Osteoblast (primary cell): ENCODE measurements around the gene LCN2. TPM values are rescaled to one million over a fixed set of nuclear protein-coding genes. Genes with fewer than 3 reads are reported as not detected.
A peak's percentile ranks its signal among the peaks of the same experiment; 100 is the strongest.

Source experiments
- DNase-seq: peaks from one replicate; pipeline ENCODE4 v3.0.0; 2011; ENCODE audit warnings: low spot score, mixed read lengths; ENCODE audit not compliant: insufficient read length; ENCODE audit errors: missing footprints
- H2AFZ ChIP-seq: 2 replicates; pipeline ENCODE4 v1.6.0; 2011; ENCODE audit warnings: mild to moderate bottlenecking, low read length
- H3K27ac ChIP-seq: 2 replicates; pipeline ENCODE4 v1.5.1; 2011; ENCODE audit warnings: mild to moderate bottlenecking, low read depth, low read length, moderate library complexity
- H3K27me3 ChIP-seq: 2 replicates; pipeline ENCODE4 v1.6.0; 2012; ENCODE audit warnings: mild to moderate bottlenecking, control low read depth, inconsistent platforms, low read length, moderate library complexity; ENCODE audit not compliant: insufficient read depth
- H3K36me3 ChIP-seq: 2 replicates; pipeline ENCODE4 v1.5.1; 2011; ENCODE audit warnings: mild to moderate bottlenecking, low read length, control low read depth, moderate library complexity; ENCODE audit not compliant: insufficient read depth
- H3K4me1 ChIP-seq: 2 replicates; pipeline ENCODE4 v1.5.1; 2011; ENCODE audit warnings: mild to moderate bottlenecking, low read length, control low read depth, moderate library complexity; ENCODE audit not compliant: insufficient read depth
- H3K4me2 ChIP-seq: 2 replicates; pipeline ENCODE4 v1.6.0; 2011; ENCODE audit warnings: mild to moderate bottlenecking, low read length; ENCODE audit not compliant: insufficient read depth
- H3K4me3 ChIP-seq: fragments of 200-600 bp; sonication (generic); 3 replicates; pipeline ENCODE4 v1.5.1; 2012; ENCODE audit warnings: mild to moderate bottlenecking, low read length, inconsistent platforms; ENCODE audit not compliant: insufficient read depth
- H3K79me2 ChIP-seq: 2 replicates; pipeline ENCODE4 v1.6.0; 2012; ENCODE audit warnings: mild to moderate bottlenecking, low read length, control low read depth, inconsistent platforms; ENCODE audit not compliant: insufficient read depth
- H3K9me3 ChIP-seq: 2 replicates; pipeline ENCODE4 v1.5.1; 2011; ENCODE audit warnings: low read depth, low read length, control low read depth
- H4K20me1 ChIP-seq: 2 replicates; pipeline ENCODE4 v1.6.0; 2012; ENCODE audit warnings: mild to moderate bottlenecking, low read length, control low read depth; ENCODE audit not compliant: insufficient read depth
- total RNA-seq: library from RNA; depleted of rRNA; stranded (reverse); fragments of >200 nt; gene quantifications from 2 replicates; pipeline ENCODE4 v1.2.3, GENCODE V29; 2012
- TF ChIP-seq, protein P1 (sequence below): IDR thresholded peaks from 2 replicates; pipeline ENCODE4 v1.5.1; 2011; ENCODE audit warnings: mild to moderate bottlenecking, low read depth, low read length, moderate library complexity; ENCODE audit errors: extremely low read depth

The LCN2 gene
- total RNA-seq, 1 donor, result not detected

GRCh38 chr9:128151309-128152132 lies 2.3 kb downstream of the LCN2 start:
- TF ChIP-seq, protein P1, sequence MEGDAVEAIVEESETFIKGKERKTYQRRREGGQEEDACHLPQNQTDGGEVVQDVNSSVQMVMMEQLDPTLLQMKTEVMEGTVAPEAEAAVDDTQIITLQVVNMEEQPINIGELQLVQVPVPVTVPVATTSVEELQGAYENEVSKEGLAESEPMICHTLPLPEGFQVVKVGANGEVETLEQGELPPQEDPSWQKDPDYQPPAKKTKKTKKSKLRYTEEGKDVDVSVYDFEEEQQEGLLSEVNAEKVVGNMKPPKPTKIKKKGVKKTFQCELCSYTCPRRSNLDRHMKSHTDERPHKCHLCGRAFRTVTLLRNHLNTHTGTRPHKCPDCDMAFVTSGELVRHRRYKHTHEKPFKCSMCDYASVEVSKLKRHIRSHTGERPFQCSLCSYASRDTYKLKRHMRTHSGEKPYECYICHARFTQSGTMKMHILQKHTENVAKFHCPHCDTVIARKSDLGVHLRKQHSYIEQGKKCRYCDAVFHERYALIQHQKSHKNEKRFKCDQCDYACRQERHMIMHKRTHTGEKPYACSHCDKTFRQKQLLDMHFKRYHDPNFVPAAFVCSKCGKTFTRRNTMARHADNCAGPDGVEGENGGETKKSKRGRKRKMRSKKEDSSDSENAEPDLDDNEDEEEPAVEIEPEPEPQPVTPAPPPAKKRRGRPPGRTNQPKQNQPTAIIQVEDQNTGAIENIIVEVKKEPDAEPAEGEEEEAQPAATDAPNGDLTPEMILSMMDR, result no peak
- H4K20me1 ChIP-seq, result no peaks in the 10 kb centered on the region
- no peak overlapping the region for H2AFZ ChIP-seq

GRCh38 chr9:128152133-128153059 lies 3.1 kb downstream of the LCN2 start:
- H3K27ac ChIP-seq, result no peak overlapping the region
- peak; percentile 71 for DNase-seq
- TF ChIP-seq, protein P1, result no peak
- H3K4me1 ChIP-seq, result no peaks in the 10 kb centered on the region
- peaks cover 5% of the 10 kb centered on the region for H3K27me3 ChIP-seq
- no peaks in the 10 kb centered on the region for H3K9me3 ChIP-seq
- H3K4me2 ChIP-seq, result no peak overlapping the region
- H2AFZ ChIP-seq, result no peak overlapping the region
- H3K79me2 ChIP-seq, result no peaks in the 10 kb centered on the region
- H3K4me3 ChIP-seq, result no peak overlapping the region
- no peaks in the 10 kb centered on the region for H3K36me3 ChIP-seq
- no peaks in the 10 kb centered on the region for H4K20me1 ChIP-seq

More at GRCh38 chr9:128151309-128152132, 2.3 kb downstream of the LCN2 start:
- Histone ChIP-seq H3K4me3 (no peak overlapping the region), H3K9me3 (no peaks in the 10 kb centered on the region), H3K27me3 (peaks cover 5% of the 10 kb centered on the region), H3K79me2 (no peaks in the 10 kb centered on the region), H3K36me3 (no peaks in the 10 kb centered on the region), H3K4me1 (no peaks in the 10 kb centered on the region), H3K4me2 (no peak overlapping the region), H3K27ac (no peak overlapping the region)
- DNase-seq, result peak; percentile 59

GRCh38 chr9:128153060-128153946 lies 4.0 kb downstream of the LCN2 start:
- peaks cover 3% of the 10 kb centered on the region for H3K27me3 ChIP-seq
- H3K4me2 ChIP-seq, result no peak overlapping the region
- no peaks in the 10 kb centered on the region for H4K20me1 ChIP-seq
- no peaks in the 10 kb centered on the region for H3K4me1 ChIP-seq
- no peaks in the 10 kb centered on the region for H3K9me3 ChIP-seq
- H3K79me2 ChIP-seq, result no peaks in the 10 kb centered on the region
- no peaks in the 10 kb centered on the region for H3K36me3 ChIP-seq
- no peak overlapping the region for H3K4me3 ChIP-seq
- DNase-seq, result peak; percentile 62
- no peak overlapping the region for H2AFZ ChIP-seq
- H3K27ac ChIP-seq, result no peak overlapping the region
- TF ChIP-seq, protein P1, result no peak
